NCI-H748 treated with DMSO at 0.1 percent for 48 hours (cell line): ENCODE results near the gene OR14J1.
"Not testable (repeated sequence)": the region's sequence is repeated elsewhere in the genome, so short reads cannot be mapped to it uniquely, and the experiment has no call there.

Experiments used
- DNase-seq: peaks from one replicate; lab custom pipeline; 2025; lab: John Stamatoyannopoulos, UW

The OR14J1 gene, protein sequence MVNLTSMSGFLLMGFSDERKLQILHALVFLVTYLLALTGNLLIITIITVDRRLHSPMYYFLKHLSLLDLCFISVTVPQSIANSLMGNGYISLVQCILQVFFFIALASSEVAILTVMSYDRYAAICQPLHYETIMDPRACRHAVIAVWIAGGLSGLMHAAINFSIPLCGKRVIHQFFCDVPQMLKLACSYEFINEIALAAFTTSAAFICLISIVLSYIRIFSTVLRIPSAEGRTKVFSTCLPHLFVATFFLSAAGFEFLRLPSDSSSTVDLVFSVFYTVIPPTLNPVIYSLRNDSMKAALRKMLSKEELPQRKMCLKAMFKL

DNA sequence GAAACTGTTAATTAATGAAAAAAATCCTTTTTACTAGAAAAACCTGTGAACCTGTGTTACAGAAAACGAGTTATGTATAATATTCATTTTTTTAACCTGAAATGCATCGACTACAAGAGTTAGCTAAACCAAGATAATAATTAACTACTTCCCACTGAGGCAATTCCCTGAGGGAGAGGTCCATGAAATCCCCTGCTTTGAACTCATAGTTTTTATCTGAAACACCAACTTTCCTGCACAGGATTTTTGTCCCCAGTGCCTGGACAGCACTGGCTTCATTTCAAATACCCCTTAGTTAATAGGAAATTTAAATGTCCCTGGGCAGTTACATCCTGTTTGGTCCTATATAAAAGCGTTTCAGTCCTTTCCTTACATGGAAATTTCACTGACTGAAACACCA, at the start of gene OR14J1:
Gene OR14J1 (plus strand): TSS at position 386 of the 400 bp plus-strand sequence. CDS start 4,989 bp downstream, outside the sequence.
- no peak for DNase-seq

DNA sequence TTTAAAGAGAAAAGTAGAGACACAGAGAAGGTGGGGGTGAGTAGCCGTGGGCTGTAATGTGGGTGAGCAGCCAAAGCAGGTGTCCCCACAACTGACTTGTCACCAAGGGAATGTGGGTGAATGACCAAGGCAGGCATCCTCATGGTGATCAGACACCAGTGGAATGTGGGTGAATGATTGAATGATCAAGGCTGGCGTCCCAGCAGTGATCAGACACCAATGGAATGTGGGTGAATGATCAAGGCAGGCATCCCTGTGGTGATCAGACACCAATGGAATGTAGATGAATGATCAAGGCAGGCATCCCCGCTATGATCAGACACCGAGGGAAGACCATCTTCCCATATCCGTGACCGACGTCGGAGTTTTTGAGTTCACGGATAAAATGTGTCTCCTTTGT, 49.8 kb upstream of the OR14J1 start:
- no peak for DNase-seq

DNA sequence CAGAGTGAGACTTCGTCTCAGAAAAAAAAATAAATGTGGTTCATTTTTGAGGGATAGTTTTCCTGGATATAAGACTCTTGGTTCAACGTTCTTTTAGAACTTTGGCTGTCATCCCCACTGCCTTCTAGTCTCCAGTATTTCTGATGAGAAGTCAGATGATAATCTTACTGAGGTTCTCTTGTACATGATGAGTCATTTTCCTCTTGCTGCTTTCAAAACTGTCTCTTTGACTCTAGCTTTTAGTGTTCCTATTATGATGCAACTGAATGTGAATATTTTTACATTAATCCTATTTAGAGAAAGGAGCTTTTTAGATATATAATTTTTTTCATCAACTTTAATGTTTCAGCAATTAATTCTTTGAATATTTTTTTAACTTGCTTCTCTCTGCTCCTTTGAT, 46.0 kb upstream of the OR14J1 start:
- no peak for DNase-seq

DNA sequence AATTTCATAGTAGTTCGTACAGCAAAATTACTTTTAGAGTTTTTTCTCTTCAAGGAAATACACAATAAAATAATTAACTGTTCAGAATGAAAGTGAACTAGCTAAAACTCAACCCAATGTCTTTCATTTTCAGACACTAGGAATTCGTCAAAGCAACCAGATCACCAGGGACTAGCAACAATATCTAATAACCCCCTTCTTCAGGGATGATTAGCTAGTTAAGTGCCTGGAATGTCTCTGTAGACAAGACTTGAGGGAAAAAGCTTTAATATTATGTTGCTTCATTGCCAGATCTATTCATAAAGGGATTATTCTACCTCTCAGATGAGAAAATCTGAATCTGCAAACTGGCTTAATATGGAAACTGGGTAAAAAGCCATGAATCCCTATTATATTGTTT, 41.8 kb upstream of the OR14J1 start:
- DNase-seq, result no peak

DNA sequence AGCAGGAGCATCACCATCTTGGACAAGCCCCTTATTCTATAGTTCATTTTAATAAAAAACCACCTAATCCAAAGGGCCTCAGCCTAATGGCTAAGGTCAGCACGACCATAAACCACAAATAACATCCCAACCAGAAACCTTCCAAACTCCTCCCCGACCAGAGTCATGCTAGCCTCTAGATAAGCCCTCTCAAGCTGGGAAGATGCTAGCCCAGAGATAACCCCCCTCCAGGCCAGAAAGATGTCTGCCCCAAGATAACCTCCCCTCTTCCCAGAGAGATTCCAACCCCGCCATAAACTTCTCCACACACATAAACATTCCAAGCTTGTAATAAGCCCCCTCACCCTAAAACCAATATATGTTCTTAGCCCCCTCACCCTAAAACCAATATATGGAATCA, 38.5 kb upstream of the OR14J1 start:
- no peak for DNase-seq

DNA sequence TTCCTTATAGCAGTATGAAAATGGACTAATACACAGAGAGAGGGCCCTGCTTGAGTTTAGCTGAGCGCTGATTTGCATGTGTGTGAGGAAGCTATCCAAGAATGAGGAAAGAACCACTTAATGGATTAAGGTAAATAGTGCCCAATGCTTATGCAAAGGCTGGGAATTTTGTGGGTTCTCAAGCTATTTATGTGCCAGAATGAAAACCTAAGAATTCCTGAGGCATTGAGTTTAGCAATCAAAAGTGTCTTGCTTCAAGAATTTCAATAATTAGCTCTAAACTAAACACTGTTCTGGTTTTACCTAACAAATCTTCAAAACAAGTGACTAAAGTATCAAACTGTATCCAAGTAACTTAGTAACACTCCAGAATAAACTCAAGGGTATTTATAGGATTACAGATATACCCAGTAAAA, 7.0 kb upstream of the OR14J1 start:
- no peak for DNase-seq

DNA sequence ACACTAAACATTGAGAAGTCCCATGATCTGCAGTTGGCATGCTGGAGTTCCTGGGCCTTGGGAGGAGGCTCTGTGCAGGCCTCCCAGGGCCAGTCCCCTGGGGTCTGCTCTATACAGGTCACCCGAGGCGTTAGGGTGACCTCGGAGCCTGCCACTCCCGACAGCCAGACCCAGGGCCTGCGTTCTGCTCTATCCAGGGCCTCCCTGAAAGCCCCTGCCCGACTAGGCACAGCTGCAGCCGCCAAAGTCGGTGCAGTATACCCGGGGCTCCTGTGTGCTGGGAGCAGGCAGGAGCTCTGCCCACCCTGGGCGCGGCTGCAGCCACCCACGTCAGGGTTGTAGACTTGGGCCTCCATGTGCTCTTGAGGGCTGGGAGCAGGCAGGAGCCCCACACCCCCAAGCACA, 6.3 kb upstream of the OR14J1 start:
- no peak for DNase-seq

DNA sequence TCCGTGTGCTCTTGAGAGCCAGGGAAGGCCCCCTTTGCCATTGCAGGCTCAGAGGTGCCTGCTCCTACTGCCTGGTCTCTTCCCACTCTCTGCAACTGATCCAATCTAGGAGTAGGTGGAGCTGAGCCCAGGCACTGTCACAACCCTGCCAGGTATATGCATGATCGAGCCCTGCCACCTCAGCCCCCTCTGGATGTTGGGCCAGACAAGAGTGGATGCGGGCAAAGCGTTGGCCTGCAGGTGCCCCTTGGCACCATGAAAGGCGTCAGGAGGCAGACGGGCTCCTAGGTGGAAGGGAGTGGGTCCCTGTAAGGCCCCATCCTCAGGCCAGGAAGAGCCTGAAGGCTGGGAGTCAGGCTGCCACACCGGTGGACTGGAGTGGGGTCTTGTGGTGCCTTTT, 5.9 kb upstream of the OR14J1 start:
- DNase-seq, result no peak

DNA sequence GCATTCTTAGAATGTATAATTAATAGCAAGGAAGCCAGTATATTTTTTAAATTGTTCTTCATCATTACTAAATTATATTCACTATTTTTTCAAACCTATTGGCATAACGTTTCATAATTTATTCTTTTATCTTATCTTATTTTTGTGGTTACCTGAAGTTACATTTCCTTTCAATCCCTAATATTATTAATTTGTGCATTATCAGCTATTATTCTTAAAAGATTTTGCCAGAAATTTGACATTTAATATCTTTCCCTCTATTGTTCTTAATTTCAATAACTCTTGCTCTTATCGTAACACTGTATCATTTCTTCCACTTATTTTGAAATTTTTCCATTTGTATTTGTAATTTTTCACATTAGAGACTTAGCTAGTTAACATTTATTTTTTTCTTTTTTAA, 18.4 kb downstream of the OR14J1 start:
- no peak for DNase-seq

DNA sequence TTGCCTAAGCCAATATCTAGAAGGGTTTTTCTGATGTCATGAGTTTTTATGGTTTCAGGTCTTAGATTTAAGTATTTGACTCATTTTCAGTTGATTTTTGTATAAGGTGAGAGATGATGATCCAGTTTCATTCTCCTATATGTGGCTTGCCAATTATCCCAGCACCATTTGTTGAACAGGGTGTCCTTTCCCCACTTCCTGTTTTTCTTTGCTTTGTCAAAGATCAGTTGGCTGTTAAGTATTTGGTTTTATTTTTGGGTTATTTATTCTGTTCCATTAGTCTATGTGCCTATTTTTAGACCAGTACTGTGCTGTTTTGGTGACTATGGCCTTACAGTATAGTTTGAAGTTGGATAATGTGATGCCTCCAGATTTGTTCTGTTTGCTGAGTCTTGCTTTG, 21.8 kb downstream of the OR14J1 start:
- DNase-seq, result not testable (repeated sequence)

DNA sequence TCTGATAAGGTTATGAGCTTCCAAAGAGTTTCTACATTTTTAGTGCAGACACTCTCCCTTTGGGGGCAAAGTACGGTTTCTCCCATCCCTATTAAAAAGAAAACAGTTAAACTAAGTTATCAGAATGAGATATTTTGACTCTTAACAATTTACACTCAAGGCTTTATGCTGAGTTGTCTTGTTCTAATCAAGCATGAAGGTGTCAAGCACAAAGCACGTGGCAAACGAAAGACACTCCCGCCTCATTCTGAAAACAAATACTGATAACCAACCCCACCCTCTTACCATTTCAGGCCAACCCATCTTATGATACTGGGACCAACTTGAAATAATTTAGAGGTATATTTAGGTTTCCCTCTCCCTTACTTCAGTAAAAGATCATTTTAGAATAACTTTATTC, 24.3 kb downstream of the OR14J1 start:
- no peak for DNase-seq

DNA sequence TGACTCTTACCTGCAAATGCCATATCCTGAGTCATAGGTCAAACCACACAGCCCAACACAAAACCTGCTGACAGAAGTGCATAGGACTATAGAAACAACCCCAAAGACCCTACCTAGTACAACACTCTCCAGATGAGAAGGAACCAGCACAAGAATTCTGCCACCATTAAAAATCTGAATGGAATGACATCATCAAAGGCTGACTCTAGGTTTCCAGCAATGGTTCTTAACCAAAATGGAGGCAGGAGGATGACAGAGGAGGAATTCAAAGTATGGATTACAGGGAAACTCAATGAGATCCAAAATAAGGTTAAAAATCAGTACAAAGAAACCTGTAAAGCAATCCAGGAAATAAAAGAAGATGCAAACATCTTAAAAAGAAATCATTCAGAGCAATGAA, 31.2 kb downstream of the OR14J1 start:
- DNase-seq, result no peak

DNA sequence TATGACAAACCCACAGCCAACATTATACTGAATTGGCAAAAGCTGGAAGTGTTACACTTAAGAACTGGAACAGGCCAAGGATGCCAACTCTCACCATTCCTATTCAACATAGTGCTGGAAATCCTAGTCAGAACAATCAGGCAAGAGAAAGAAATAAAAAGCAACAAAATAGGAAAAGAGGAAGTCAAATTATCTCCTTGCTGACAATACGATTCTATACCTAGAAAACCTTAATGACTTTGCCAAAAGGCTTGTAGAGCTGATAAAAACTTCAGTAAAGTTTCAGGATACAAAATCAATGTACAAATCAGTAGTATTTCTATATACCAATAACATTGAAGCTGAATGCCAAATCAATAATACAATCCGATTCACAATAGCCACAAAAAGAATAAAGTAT, 34.8 kb downstream of the OR14J1 start:
- DNase-seq, result no peak

DNA sequence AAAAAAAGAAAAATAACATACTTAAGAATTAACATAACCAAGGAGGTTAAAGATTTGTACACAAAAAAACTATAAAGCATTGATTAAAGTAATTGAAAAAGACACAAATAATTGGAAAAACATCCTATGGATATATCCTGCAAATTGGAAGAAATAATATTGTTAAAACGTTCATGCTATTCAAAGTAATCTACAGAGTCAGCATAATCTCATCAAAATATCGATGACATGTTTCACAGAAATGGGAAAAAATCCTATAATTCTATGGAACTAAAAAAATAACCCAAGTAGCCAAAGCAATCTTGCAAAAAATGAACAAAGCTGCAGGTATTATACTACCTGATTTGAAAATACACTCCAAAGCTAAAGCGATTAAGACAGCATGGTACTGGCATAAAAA, 43.9 kb downstream of the OR14J1 start:
- DNase-seq, result no peak

DNA sequence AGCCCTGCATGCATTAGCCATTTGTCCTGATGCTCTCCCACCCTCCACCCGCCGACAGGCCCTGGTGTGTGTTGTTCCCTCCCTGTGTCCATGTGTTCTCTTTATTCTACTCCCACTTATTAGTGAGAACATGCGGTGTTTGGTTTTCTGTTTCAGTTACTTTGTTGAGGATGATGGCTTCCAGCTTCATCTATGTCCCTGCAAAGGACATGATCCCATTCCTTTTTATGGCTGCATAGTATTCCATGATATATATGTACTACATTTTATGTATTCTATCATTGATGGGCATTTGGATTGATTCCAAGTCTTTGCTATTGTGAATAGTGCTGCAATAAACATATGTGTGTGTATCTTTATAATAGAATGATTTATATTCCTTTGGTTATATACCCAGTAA, 47.8 kb downstream of the OR14J1 start:
- DNase-seq, result not testable (repeated sequence)

DNA sequence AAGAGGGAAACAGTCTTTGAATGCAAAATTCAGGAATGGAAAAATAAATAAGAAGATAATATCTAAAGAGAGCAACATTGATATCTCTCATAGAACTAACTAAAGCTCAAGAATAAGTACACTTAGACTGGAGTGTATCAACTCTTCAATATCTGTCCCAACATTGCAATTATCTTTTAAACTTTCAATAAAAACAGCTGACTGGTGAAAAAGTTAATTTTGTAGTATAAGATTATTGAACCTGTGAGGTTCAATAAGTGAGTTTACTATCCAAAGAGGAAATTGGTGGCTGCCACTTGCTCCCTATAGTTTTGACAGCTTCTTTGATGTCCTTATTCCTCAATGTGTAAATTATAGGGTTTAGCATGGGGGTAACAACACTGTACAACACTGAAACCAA, 53.5 kb downstream of the OR14J1 start:
- DNase-seq, result no peak

DNA sequence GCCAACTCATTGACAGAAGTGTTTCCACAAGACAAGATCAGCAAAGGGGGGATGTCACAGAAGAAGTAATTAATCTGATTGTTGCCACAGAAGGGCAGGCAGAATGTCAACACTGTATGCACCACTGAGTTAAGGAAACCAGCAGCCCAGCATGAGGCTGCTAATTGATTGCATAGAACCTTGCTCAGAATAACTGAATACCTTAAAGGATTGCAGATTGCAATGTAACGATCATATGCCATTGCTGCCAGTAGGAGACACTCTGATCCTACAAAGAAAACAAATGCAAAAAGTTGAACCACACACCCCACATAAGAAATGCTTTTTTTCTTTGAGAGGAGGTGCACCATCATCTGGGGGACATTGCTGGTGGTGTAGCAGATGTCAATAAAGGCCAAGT, 54.1 kb downstream of the OR14J1 start:
- DNase-seq, result no peak
